Left lung (tissue), 14 donors: ENCODE data around the gene UGT3A2. TPM values are rescaled to one million over a fixed set of nuclear protein-coding genes. Genes with fewer than 3 reads are reported as not detected.

Experiments used
- ATAC-seq: fragments of 200-7000 bp; cut with Tn5 transposase; one replicate; pipeline ENCODE4 v1.9.1; 2020; ENCODE audit warnings: moderate library complexity
- DNase-seq, 4 donors: peaks; one replicate each; pipeline ENCODE4 v3.0.0-alpha.2; 2013 to 2020
- H3K27ac ChIP-seq, 2 donors: fragments of 200-600 bp; sonication (generic) in 1 of 2; one replicate each; pipeline versions ENCODE4 v1.5.0 to v1.8.0; 2020 to 2021
- H3K27me3 ChIP-seq, 2 donors: fragments of 200-600 bp; sonication (generic) in 1 of 2; one replicate each; pipeline versions ENCODE4 v1.5.0 to v1.8.0; 2020 to 2021
- H3K36me3 ChIP-seq, 2 donors: fragments of 200-600 bp; sonication (generic) in 1 of 2; one replicate each; pipeline versions ENCODE4 v1.5.0 to v1.8.0; 2020 to 2021
- H3K4me1 ChIP-seq, 2 donors: fragments of 200-600 bp; one replicate each; pipeline ENCODE4 v1.8.0; 2021
- H3K4me3 ChIP-seq, 2 donors: fragments of 200-600 bp; sonication (generic) in 1 of 2; one replicate each; pipeline versions ENCODE4 v1.5.0 to v1.8.0; 2020 to 2021; ENCODE audit warnings: mild to moderate bottlenecking in 1 of 2
- H3K9me3 ChIP-seq, 2 donors: fragments of 200-600 bp; sonication (generic) in 1 of 2; one replicate each; pipeline versions ENCODE4 v1.5.0 to v1.8.0; 2020 to 2021
- intact Hi-C, 2 donors: fragments of 100-400 bp; cut with DNase I; formaldehyde crosslinking; loops; one replicate each; pipeline versions ENCODE4 v1.11.2 to v1.14.2; 2022
- long read RNA-seq, 12 donors: library from polyadenylated mRNA in 2 of 12; unstranded in 2 of 12; transcript quantifications; one replicate each; pipeline ENCODE4 v2.0.0 and lab custom pipeline, GENCODE V29; 2019 to 2026
- polyA plus RNA-seq, 6 donors: library from polyadenylated mRNA; unstranded; fragments of 120-200 nt; gene quantifications; one replicate each; pipeline ENCODE4 v1.2.1, GENCODE V29; 2013; ENCODE audit not compliant: insufficient read length in 6 of 6
- total RNA-seq, 2 donors: library from RNA; stranded (reverse); fragmentation: NEBNext Ultra II Directional; extraction: Animal tissue kit (Norgen Biotek cat#: 25700); gene quantifications; one replicate each; pipeline ENCODE4 v1.2.1, GENCODE V29; 2021
- TF ChIP-seq, protein P1 (sequence below), 2 donors: fragments of 200-600 bp; sonication (generic) in 1 of 2; IDR thresholded peaks; one replicate each; pipeline versions ENCODE4 v1.5.0 to v1.8.0; 2021; ENCODE audit warnings: antibody characterized with exemption in 2 of 2
- donor health status: DM: no; HTN: yes; CAD: no.
- donor health status: DM: no; HTN: no; CAD: no.

UGT3A2 gene, protein sequence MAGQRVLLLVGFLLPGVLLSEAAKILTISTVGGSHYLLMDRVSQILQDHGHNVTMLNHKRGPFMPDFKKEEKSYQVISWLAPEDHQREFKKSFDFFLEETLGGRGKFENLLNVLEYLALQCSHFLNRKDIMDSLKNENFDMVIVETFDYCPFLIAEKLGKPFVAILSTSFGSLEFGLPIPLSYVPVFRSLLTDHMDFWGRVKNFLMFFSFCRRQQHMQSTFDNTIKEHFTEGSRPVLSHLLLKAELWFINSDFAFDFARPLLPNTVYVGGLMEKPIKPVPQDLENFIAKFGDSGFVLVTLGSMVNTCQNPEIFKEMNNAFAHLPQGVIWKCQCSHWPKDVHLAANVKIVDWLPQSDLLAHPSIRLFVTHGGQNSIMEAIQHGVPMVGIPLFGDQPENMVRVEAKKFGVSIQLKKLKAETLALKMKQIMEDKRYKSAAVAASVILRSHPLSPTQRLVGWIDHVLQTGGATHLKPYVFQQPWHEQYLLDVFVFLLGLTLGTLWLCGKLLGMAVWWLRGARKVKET
- total RNA-seq (under 1 TPM in 1 of 2 donors, not detected in 1; 0.31 TPM), polyA plus RNA-seq (under 1 TPM; 0.09 to 0.28 (median 0.20) TPM)
- long read RNA-seq, donor 1, result 0 reads
- long read RNA-seq, donor 2, result 0 reads
- long read RNA-seq, donor 3, result 0 reads
- long read RNA-seq, donor 4, result 0 reads
- long read RNA-seq, donor 5, result 0 reads
- long read RNA-seq, donor 6, partial matches to known transcripts, result 0 of 1 reads
- long read RNA-seq, donor 6, other reads (novel, unspliced or antisense), result 0 of 1 reads
- long read RNA-seq, donor 7, result 0 reads
- long read RNA-seq, donor 8, partial matches to known transcripts, result 0 of 1 reads
- long read RNA-seq, donor 8, other reads (novel, unspliced or antisense), result 0 of 1 reads
- long read RNA-seq, donor 9, result 0 reads
- long read RNA-seq, donor 10, result 0 reads
- long read RNA-seq, donor 11, result 0 reads
- long read RNA-seq, donor 12, result 0 reads

DNA sequence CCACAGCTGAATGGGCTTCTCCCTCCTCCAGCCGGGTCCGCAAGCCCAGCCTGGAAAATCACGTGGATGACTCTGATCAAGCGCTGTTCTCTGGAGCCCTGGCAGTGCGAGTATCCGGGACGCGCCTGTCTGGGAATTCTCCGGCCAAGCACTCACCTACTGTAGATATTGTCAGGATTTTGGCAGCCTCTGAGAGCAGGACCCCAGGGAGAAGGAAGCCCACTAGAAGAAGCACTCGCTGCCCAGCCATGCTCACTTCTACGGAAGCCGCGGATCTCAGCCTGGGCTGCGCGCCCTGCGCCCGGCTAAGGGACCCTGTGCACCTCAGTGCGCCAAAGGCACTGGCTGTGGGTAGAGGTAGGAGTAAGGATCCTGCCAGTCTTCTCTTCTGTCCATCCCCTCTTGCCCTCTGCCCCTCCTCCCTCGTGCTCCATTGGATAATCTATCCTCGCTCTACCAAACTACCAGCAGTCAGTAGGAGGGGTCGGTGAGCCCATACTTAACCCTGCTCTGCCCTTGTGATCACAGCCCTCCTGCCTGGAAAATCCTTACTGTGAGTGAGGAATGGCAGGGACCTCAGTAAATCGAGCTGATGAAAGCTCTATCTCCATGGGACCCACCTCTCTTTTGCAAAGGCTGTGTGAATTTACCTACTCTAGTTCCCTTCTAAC is at the start of gene UGT3A2:
Gene UGT3A2 (minus strand): TSS at position 343 of the 671 bp plus-strand sequence. CDS start 93 bp downstream, at position 250.
- no peak within 1 kb of the TSS for H3K27ac ChIP-seq
- peaks cover 11 to 25% of the 10 kb centered on the region in 2 donors for H3K27me3 ChIP-seq
- H3K36me3 ChIP-seq, result no peaks in the 10 kb centered on the region
- intact Hi-C loops, result no loop called here
- TF ChIP-seq, protein P1, sequence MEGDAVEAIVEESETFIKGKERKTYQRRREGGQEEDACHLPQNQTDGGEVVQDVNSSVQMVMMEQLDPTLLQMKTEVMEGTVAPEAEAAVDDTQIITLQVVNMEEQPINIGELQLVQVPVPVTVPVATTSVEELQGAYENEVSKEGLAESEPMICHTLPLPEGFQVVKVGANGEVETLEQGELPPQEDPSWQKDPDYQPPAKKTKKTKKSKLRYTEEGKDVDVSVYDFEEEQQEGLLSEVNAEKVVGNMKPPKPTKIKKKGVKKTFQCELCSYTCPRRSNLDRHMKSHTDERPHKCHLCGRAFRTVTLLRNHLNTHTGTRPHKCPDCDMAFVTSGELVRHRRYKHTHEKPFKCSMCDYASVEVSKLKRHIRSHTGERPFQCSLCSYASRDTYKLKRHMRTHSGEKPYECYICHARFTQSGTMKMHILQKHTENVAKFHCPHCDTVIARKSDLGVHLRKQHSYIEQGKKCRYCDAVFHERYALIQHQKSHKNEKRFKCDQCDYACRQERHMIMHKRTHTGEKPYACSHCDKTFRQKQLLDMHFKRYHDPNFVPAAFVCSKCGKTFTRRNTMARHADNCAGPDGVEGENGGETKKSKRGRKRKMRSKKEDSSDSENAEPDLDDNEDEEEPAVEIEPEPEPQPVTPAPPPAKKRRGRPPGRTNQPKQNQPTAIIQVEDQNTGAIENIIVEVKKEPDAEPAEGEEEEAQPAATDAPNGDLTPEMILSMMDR (IDR thresholded peaks at IDR 0.05), result no peak
- H3K4me1 ChIP-seq, result peaks cover 0 to 3% of the 10 kb centered on the region in 2 donors
- H3K4me3 ChIP-seq, result no peak within 1 kb of the TSS
- ATAC-seq (no peak), DNase-seq (no peak)
- H3K9me3 ChIP-seq, result peaks cover 0 to 5% of the 10 kb centered on the region in 2 donors

DNA sequence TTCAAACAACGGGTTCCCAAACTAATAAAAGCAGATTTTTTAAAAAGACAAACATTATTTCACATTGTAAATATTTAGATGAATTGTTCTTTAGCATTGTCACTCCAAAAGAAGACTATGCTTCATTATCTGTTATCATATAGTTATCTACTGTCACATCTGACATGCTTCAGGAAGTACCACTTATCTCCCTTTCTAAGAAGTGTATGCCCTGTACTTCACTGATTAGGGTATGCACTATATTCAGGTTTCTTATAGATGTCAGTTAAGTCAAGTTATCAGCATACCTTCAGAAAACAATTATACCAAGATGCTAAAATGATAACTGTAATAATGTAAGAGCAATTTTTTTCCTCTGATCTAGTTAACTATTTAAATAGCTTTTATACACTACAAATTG is 44.6 kb upstream of the UGT3A2 start:
- ATAC-seq (no peak), DNase-seq (no peak)
- Histone ChIP-seq H3K4me3 (no peak overlapping the region), H3K36me3 (peaks cover 0 to 52% of the 10 kb centered on the region in 2 donors), H3K9me3 (no peaks in the 10 kb centered on the region), H3K27ac (no peak overlapping the region), H3K4me1 (no peaks in the 10 kb centered on the region), H3K27me3 (no peaks in the 10 kb centered on the region)
- TF ChIP-seq, protein P1 (IDR thresholded peaks at IDR 0.05), result no peak
- intact Hi-C loops, result no loop called here

DNA sequence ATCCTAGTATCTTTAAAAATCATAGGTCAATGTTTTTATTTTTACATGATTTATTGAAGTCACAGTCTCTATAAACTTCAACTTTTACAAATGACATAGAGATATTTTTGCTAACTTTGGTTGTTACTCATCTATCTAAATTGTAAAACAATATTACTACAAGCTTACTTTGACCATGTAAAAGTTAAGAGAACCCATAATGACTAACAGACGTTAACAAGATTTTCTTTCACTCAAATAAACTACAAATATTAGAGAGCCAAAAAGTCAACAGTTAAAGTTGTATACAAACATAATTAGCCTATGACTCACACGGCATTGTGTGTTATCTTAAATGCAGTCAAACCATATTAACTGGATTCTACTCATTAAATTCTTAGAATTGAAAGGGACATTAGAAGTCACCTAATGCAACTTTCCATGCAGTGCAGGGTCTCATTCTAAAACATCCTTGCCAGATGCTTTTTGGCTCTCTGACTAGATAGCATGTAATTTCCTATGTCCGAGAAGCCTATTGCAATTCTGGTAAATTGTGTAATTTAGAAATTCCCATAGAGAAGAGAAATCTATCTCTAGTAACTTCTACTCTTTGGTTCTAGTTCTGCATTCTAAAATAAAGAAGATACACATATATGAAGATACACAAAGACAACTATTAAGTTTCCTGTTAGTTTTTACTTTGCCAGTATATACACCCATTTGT is 42.2 kb upstream of the UGT3A2 start:
- TF ChIP-seq, protein P1 (IDR thresholded peaks at IDR 0.05), result no peak
- Histone ChIP-seq H3K4me1 (no peaks in the 10 kb centered on the region), H3K9me3 (no peaks in the 10 kb centered on the region), H3K27ac (no peak overlapping the region), H3K4me3 (no peak overlapping the region), H3K36me3 (peaks cover 0 to 48% of the 10 kb centered on the region in 2 donors), H3K27me3 (no peaks in the 10 kb centered on the region)
- DNase-seq (peak in 1 of 4 donors; percentile 25), ATAC-seq (no peak)
- intact Hi-C loops, result no loop called here

DNA sequence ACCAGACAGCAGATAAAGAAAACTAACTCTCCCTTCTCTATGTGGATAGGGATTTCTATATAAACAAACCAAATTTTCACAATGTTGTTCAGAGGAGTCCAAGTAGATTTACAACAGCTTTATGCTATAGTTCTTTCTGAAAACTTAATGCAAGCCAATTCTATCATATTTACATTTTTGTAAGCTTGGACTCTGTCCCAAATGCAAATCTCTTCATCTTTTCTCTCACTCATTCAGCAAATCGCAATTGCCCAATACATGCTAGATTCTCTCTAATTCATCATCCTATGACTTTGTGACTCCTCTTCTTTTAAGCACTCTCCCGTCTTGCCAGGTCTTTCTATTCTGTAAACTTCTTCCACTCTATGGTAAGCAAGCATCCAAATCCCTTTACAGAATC is 39.1 kb upstream of the UGT3A2 start:
- no peak overlapping the region for H3K4me3 ChIP-seq
- no peaks in the 10 kb centered on the region for H3K9me3 ChIP-seq
- H3K36me3 ChIP-seq, result peaks cover 0 to 42% of the 10 kb centered on the region in 2 donors
- DNase-seq (peak in 2 of 4 donors; percentile 44 to 55), ATAC-seq (no peak)
- no peaks in the 10 kb centered on the region for H3K27me3 ChIP-seq
- intact Hi-C loops, result no loop called here
- no peaks in the 10 kb centered on the region for H3K4me1 ChIP-seq
- H3K27ac ChIP-seq, result no peak overlapping the region
- TF ChIP-seq, protein P1 (IDR thresholded peaks at IDR 0.05), result no peak
